Measurements from ENCODE around the gene SMG9.

The SMG9 gene

DNA sequence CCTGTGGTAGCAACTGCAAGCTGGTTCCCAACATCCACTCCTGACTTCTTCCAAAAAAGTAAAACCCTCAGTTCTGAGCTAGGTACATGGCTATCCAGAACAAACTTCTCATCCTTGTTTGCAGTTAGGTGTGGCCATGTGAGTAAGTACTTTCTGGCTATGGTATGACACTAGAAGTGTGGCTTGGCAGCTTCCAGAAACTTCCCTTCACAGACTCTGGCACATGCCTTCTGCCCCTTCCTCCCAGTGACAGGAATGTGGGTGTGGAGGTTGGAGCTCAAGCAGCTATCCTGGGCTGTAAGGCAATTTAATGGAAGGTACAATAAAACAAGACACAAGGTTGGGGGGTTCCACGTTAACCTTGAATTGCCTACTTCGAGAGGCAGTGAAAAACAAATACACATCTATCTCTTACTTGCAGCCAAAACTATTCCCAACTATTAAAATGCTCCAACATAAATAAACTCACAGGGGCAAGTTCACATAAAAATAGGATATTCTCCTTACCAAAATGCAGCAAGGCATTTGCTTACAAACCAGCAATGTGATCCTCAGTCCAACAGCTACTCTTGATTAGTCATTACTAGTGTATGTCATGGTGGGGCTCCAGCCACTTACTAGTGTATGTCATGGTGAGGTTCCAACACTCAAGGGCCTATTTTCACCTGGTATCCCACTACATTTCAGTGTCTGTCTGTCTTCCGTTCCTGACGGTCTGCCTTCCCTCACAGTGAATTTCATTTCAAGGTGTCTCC, 3.1 kb downstream of the SMG9 start:
- no peak for DNase-seq

DNA sequence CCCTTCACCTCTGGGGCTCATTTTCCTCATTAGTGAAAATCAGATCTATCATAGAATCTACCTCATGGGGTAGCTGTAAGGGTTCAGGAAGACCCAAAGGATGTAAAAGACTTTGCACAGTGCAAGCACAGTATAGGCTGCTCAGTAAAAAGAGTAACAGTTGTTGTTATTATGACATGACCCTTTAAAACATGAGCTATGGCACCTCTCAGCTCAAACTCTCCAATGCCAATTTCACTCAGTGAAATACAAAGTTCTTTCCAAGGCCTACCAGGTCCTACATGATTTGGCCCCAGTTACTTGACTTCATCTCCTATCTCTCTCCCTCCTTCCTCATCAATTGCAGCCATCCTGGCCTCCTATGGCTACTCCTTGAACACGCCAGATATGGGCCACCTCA, 4.9 kb downstream of the SMG9 start:
- no peak for DNase-seq

DNA sequence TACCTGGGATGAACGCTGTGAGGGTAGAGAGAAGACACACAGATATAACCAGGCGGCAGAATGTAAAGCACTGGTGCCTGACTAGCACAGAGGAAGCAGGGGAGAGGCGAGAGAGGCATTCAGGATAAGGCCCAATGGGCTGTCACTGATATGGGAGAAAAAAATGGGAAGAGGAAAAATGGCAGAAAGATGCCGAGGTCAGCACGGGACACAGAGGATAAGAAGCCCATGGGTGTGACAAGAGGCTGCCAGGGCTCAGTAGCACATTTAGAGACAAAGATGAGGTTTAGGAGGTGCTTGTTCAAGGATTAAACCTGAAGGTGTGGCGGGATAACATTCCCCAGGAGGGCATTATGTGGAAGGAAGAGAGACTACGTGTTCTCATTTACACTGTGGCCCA, 5.6 kb downstream of the SMG9 start:
- DNase-seq: no peak

DNA sequence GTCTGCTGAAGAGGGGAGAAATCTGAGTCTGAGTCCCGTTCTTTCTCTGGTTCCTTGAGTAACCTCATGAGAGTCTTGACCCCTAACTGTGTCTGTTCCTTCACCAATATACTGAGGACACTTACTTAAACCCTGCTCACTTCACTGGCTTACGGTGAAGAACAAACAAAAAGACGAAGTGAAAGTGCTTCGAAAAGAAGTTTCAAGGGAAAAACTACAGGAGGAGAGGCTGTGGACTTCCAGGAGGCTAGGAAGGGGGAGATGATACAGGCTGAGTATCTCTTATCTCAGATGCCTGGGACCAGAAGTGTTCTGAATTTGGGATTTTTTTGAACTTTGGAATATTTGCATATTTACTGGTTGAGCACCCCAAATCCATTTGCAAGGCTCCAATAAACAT, 6.1 kb downstream of the SMG9 start:
- DNase-seq: no peak

DNA sequence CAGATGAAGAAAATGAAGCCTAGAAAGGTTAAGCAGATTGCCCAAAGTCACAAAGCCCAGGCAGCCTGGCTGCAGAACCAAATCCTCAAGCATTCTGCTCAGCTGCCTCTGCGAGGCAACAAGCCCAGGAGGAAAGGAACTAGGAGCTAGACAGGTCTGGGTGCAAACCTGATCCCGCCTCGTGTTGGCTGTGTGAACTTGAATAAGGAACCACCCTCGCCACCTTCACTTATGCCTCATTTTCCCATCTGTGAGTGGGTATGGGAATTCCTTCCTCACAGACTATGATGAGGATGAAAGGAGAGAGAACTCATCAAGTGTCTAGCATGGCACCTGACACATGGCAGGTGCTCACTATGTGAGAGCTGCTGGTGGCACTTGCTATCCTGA, 6.6 kb downstream of the SMG9 start:
- DNase-seq: no peak

DNA sequence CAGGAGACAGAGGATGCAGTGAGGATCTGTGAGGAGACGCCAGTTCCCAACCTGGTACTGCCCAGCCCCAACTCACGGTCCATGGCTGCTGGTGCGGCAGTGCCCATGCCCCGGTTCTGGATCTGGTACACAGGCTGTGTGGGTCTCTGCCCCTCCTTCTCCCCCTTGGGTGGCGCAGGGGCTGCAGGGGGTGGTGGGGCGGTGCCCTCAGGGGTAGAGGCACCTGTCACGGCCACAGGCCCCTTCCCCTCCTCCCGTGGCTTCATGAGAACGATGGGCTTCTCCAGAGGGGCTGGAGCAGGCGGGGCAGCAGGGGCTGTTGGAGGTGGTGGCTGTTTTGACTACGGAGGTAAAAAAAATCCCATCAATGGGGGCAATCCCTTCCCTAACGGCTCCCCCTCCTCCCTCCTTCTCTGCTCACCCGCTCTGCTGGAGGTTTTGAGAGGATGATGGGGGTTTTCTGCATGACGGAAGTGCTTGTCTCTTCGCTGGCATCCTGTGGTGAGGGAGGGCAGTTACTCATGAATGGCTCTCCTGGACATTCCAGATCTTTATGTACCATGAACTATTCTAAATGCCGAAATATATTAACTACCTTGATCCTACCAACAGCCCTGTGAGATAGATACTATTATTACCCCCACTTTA, 7.1 kb downstream of the SMG9 start:
- DNase-seq: no peak

DNA sequence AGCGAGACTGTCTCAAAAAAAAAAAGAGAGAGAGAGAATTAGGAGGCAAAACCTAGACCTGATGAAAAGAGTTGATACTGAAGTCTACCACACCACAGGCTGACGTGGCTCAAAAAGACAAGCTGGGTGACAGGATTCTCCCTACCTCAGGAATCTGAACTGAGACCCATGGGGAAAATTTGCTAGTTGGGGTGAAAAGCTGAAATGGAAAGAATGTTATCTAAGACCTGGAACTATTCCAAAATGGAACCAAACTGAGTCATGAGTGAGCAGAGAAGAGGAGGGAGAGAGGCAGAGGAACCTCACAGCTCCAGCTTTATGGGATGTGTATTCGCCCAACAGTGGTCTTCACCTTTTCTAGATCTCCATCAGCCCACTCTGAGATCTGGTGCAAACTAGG, 11.7 kb downstream of the SMG9 start:
- DNase-seq: no peak

DNA sequence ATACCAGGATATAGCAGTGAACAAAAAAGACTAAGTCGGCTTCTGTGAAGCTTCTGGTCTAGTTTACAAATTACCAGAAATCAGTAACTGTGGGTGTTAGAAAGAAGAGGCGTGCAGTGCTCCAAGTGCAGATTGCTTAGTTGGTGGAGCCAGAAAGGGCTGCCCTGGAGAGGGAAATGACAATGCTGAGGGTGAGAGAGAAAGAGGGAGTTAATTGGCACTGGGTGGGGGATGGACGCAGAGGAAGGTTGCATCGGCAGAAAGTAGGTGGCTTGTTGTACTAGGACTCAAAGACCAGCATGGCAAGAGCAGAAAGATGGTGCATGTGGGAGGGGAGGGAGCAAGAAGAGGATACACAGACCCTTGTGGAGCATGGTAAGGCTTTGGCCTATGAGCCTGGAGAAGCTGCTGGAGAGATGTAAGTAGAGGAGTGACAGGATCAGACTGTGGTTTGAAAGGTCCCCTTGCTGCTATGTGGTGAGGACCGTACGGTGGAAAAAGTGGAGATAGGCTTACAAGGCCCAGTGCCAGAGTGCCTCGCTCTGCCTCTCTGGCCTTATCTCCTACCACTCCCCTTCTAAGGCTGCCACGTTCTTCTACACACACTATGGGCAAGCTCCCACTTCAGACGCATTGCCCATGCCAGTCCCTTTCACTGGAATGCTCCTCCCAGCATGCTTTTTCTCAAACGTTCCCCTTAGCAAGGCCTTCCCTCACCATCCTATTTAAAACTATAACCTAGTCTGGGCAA, 13.5 kb downstream of the SMG9 start:
- no peak for DNase-seq

DNA sequence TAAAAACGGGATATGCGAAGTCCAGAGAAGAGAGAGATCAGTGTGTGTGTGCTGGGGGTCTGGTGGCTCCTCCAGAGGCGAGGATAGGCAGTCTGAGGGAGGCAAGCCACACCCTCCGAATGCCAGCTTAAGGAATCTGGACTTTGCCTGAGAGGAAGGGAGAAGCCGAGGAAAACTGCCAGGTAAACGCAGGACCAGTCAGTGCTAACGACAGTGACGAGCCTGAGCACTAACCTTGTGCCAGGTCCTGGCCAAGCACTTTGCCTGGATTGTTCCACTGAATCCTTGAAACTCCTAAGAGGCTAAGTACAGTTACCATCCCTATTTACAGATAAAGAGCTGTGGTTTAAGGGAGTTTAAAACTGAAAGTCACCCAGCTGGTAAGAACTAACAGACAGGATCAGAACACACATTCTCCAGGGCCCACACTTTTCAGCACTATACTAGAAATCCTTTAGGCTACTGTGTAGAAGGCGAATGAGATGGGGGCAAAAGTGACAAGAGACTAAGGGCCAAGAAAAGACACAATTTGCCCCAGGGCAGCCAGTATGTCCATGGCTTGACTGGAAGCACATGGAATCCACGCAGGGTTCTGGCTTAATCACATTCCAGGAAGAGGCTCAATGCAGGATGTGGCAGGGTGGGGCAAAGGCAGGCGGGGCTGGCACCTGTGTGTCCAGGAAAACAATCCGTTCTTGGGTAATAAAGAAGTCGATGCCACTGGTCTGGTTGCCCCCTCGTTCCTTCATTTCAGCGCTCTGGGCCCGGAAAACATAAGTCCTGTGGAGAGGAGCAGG, 15.1 kb downstream of the SMG9 start:
- DNase-seq: no peak

DNA sequence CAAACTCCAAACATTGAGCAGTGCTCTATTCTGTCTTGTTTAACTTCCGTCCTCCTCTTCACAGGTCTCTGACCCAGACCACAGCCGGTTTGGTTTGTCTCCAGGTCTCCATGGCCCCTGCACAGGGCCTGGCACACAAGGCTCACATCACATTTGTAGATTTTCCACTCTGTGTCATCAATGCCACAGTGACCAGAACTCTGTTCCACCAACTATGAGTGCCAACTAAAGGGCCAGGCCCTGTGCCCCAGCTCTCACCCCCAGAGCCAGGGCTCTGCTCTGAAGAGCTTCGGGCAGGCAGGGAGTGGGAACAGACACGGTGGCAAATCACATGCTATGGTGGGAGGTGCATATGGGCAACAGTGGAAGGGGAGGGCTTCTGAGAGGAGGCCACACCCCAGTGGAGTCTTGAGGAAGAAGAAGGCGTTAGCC, 16.0 kb downstream of the SMG9 start:
- DNase-seq: no peak

DNA sequence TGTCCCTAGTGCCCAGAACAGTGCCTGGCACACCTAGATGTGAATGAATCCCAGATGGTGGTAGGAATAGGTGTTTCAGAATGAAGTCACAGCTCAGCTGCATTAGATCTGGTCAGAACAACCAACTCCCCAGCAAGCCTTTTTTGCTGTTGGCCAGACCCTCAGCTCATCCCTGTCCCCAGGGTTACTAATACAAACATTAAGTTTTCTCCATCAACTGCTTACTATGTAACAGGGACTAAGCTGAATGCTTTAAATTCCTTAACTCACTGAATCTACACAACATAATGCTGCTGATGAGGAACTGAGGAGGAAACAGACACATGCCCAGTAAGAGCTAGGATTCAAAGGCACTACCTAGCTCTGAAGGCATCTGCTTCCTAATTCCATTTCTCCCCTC, 18.8 kb downstream of the SMG9 start:
- DNase-seq: no peak

DNA sequence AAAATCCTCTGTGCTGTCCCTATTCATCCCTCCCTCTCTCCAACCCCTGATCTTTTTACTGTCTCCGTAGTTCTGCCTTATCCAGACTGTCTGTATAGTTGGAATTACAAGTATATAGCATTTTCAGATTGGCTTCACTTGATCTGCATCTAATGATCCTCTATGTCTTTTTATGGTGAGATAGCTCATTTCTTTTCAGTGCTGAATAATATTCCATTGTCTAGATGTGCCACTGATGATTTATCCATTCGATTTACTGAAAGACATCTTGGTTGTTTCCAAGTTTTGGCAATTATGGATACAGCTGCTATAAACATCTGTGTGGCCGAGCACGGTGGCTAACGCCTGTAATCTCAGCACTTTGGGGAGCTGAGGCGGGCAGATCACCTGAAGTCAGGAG, 19.7 kb downstream of the SMG9 start:
- DNase-seq: no peak

DNA sequence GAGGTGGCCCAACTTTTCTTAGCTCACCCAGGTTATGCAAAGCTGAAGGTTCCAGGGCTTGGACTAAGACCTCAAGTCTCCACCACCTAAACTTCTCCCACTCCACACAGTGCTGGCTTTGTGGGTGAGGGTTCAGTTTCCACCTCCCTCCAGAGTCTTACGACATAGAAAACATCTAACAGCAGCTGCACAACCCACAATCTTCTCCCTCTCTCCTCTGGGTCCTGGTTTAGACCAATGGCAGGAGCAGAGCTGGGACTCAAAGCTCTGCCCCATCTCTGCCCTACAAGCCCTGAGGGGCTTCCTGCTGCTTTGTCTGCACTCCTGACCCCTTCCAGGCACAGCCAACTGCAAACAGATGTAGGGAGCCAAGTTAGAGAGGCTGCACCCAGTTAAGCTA, 22.9 kb downstream of the SMG9 start:
- DNase-seq: no peak

DNA sequence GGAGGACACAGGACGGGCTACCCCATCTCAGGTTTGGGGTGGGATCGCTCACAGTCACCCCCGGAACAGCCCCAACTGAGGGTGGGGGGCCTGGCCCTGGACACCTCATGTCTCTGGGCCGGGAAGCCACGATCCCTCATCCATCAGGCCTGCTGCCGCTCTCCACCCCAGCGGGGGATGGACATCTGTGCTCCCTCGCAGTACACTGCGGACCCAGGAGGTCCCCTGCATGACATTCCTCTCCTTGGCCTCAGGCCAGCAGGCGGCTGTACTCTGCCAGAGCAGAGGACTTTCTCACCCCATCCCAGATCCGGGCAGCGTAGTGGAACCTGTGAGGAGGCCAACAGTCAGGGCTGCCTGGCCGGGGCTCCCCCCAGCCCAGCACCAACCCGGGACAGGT, 23.4 kb downstream of the SMG9 start:
- no peak for DNase-seq

DNA sequence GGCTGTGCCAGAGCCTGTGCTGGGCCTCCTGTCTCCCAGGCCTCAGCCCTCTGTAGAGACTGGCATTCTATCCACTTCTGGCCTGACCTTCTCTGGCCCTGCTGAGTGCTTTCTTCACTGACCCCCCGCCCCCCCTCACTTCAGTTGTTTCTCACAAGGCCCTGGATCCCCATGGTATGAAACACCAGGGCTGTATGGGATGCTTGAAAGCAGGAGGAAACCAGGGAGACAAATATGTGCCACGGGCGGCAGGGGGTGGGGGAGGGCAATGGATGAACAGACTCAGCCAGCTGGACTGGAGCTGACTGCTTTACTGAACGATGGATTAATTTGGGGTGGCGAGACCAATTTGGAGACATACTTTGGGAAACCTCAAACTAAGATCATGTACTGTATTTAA, 24.8 kb downstream of the SMG9 start:
- no peak for DNase-seq

DNA sequence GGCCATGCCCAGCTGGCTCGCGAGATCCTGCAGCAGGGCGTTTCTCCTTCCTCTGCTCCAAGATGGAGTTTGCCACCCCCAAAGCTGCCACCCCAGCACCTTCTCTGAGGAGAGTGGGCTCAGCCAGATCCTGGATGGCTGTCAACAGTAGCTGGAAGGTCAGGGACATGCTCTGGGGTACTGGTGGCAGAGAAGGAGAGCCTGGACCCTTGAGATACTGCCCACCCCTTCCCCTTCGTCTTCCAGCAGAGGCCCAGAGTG, 27.2 kb downstream of the SMG9 start:
- DNase-seq: no peak

DNA sequence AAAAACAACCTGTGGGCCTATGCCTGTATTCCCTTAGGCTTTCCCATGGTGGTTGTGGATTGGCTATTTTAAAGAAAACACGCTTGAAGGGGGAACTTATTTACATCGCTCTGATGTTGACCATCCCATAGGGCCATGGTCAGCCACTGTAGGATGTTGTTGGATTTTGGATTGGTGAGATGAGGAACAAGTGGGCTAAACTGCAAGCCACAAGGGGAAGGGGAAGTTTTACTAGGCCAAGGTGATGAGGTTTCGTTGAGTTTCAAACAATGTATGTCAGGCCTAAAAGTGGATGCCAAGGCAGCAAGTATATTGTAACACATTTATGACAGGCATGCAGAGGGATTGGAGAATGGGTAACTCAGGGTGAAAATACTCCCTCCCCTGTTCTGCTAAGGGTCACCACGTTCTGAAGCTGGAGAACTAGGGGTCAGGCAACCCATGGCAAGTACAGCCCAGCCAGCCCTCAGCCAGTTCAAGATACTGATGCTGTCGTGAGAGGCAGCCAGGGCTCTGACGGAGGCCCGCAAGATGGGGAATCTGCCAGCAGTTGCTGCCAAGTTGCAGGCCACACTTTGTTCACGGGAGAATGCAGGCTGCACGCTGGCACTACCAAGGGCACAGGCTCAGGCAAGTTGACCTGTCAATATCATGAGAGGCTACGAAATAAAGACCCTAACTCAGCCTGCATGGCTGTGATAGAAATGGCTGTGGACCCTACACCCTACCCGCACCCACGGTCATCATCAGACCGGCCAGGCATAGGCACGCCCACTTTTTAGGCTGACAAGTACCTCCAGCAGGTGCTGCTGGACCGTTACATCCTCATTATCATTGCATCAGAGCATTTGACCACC, 27.8 kb downstream of the SMG9 start:
- no peak for DNase-seq

DNA sequence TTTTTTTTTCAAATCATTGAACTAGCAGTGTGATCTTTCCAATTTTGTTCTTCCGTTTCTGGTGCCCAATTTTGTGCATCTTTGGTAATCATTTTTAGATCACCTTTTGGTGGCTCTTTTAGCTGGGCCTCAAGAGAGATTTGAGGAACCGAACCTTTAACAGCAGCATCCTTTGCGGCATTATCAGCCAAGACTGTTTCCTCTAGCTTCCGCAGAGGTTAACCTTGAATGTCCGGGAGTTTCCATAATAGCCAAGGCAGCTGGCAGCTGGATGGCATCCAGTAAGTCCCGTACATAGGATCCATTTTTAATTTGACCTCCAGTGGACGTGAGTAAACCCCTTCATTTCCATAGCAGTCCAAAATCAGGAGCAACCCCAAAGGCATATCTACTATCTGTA, 29.3 kb downstream of the SMG9 start:
- no peak for DNase-seq

DNA sequence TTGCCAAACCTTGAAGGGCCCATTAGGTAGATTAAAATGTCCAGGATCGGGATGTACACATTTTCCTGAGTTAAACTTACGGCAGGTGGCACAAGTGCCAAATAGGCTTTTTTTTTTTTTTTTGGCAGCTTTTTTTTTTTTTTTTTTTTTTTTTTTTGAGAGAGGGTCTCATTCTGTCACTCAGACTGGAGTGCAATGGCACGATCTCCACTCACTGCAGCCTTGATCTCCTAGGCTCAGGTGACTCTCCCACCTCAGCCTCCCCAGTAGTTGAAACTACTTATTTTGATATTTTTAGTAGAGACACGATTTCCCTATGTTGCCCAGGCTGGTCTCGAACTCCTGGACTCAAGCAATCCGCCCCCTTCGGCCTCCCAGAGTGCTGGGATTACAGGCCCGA, 29.9 kb downstream of the SMG9 start:
- no peak for DNase-seq

DNA sequence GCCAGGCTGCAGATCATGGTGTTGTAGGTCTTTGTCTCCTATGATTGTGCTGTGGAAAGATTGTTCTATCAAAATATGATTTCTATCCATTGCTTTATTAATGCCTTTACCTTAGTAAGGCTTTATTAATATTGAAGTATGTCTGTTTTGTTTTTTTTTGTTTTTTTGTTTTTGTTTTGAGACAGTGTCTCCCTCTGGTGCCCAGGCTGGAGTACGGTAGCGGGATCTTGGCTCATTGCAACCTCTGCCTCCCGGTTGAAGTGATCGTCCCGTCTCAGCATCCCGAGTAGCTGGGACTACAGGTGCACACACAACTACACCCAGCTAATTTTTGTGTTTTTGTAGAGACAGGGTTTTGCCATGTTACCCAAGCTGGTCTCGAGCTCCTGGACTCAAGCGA, 31.2 kb downstream of the SMG9 start:
- DNase-seq: no peak

DNA sequence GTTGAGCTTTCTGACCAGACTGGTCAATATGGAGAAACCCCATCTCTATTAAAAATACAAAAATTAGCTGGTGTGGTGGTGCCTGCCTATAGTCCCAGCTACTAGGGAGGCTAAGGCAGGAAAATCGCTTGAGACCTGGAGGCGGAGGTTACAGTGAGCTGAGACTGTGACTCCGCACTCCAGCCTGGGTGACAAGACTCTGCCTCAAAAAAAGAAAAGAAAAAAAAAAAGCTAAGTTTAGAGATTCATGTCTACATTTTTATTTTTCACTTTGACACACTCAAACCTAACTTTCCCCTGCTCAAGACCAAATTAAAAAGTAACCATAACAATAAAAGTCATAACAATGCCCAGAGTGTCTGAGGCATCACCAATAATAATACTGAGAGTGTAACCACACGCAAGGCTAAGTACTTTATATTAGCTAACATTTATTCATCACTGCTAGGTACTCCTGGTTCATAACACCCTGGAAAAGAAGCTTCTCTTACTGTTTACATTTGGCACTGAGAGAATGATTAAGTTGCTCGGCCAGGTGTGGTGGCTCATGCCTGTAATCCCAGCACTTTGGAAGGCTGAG, 33.2 kb downstream of the SMG9 start:
- DNase-seq: no peak

DNA sequence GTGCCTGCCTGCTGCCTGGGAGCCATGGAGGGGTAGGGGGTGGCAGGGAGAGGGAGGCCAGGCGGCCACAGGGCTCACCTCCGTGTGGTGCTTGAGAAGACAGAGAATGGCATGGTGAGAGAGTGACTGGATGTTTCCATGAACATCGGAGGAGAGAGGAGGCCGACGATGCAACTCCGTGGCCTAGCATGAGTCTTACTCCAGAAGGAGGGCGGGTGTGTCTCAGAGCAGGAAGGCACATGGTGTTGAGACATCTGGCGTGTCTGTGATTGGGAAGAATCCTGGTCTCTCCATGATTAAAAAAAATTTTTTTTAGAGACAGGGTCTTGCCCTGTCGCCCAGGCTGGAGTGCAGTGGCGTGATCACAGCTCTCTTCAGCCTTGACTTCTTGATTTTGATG, 33.8 kb downstream of the SMG9 start:
- no peak for DNase-seq
